ENCODE measurements around the gene MGARP.
"Not testable (repeated sequence)": the region's sequence is repeated elsewhere in the genome, so short reads cannot be mapped to it uniquely, and the experiment has no call there.

Gene MGARP

GRCh38 chr4:139279760-139280620, at the start of gene MGARP:
TSS of gene MGARP (minus strand) at chr4:139280225. CDS start at chr4:139280158, 67 bp downstream.
- no peak within 1 kb of the TSS for H3K27ac ChIP-seq

GRCh38 chr4:139329665-139330200, 49.7 kb upstream of the MGARP start:
- TF ChIP-seq CTCF (IDR thresholded peaks at IDR 0.05) (no peak), ZFX (IDR thresholded peaks at IDR 0.05; ENCODE audit: borderline replicate concordance) (no peak)
- no peak overlapping the region for H3K27ac ChIP-seq

More at GRCh38 chr4:139279760-139280620, at the start of gene MGARP:
- TF ChIP-seq CTCF (IDR thresholded peaks at IDR 0.05) = no peak
- no peak for TF ChIP-seq ZFX (IDR thresholded peaks at IDR 0.05; ENCODE audit: borderline replicate concordance)

- no peak overlapping the region for H3K27ac ChIP-seq
- TF ChIP-seq CTCF (IDR thresholded peaks at IDR 0.05) (no peak), ZFX (IDR thresholded peaks at IDR 0.05; ENCODE audit: borderline replicate concordance) (no peak)
Measured at GRCh38 chr4:139324620-139325019, 44.6 kb upstream of the MGARP start.

GRCh38 chr4:139322541-139322940, 42.5 kb upstream of the MGARP start:
- H3K27ac ChIP-seq = not testable (repeated sequence)

GRCh38 chr4:139322070-139322469, 42.0 kb upstream of the MGARP start:
- not testable (repeated sequence) for H3K27ac ChIP-seq

- H3K27ac ChIP-seq = no peak overlapping the region
- TF ChIP-seq ZFX (IDR thresholded peaks at IDR 0.05; ENCODE audit: borderline replicate concordance) (no peak), CTCF (IDR thresholded peaks at IDR 0.05) (no peak)
Measured at GRCh38 chr4:139319571-139319970, 39.5 kb upstream of the MGARP start.

- no peak overlapping the region for H3K27ac ChIP-seq
- TF ChIP-seq ZFX (IDR thresholded peaks at IDR 0.05; ENCODE audit: borderline replicate concordance) = no peak
Measured at GRCh38 chr4:139317635-139318034, 37.6 kb upstream of the MGARP start.

GRCh38 chr4:139316733-139317132, 36.7 kb upstream of the MGARP start:
- TF ChIP-seq CTCF (IDR thresholded peaks at IDR 0.05) (no peak), ZFX (IDR thresholded peaks at IDR 0.05; ENCODE audit: borderline replicate concordance) (no peak)
- no peak overlapping the region for H3K27ac ChIP-seq

- TF ChIP-seq ZFX (IDR thresholded peaks at IDR 0.05; ENCODE audit: borderline replicate concordance) = no peak
- no peak for TF ChIP-seq CTCF (IDR thresholded peaks at IDR 0.05)
- no peak overlapping the region for H3K27ac ChIP-seq
Measured at GRCh38 chr4:139315221-139315675, 35.2 kb upstream of the MGARP start.

Data from 22Rv1 (cell line).